Breast epithelium (tissue), 3 donors: ENCODE results near the gene SUV39H1.

ENCODE experiments used
- CTCF ChIP-seq, 3 donors: fragments of 450-650 bp; IDR thresholded peaks; one replicate each; pipeline ENCODE4 v1.5.1; 2016 to 2017; ENCODE audit warnings: antibody characterized with exemption in 3 of 3, mild to moderate bottlenecking in 3 of 3, moderate library complexity in 3 of 3
- POLR2A ChIP-seq: fragments of 450-650 bp; IDR thresholded peaks from one replicate; pipeline ENCODE4 v1.6.1; 2016; ENCODE audit warnings: antibody characterized with exemption, mild to moderate bottlenecking, moderate library complexity
- POLR2AphosphoS5 ChIP-seq, 3 donors: sonication (generic); formaldehyde crosslinking; IDR thresholded peaks; one replicate each; pipeline ENCODE4 v1.6.1; 2017; ENCODE audit warnings: antibody characterized with exemption in 3 of 3

DNA sequence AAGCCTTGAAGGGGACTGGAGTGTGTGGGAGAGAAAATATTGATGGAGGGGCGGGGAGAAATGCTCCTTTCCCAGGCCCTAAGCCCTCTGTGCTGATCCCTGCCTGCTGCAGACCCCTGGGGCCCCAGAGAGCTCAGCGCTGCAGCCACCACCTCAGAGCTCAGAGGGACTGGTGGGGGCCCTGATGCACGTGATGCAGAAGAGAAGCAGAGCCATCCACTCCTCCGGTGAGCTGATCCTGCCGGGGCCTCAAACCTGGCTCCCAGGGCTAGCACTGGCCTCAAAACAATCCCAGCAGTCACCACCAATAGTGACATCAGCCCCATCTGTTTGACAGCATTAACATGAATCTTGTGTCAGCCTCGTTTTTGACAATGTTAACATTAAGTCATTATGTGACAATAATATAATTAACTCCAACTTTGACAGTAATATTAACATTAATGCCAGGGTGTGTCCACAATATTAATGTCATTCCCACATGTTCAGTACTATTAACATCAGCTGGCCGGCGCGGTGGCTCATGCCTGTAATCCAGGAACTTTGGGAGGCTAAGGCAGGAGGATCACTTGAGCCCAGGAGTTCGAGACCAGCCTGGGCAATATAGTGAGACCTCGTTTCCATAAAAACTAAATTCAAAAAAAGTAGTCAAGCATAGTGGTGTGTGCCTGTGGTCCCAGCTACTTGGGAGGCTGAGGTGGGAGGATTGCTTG is 7.2 kb upstream of the SUV39H1 start:
- TF ChIP-seq CTCF (IDR thresholded peaks at IDR 0.05) (no peak), POLR2A (no peak), POLR2AphosphoS5 (IDR thresholded peaks at IDR 0.05) (no peak)
